ENCODE data around the gene DPYSL3.

GRCh38 chr5:147413266-147413665 lies 96.6 kb downstream of the DPYSL3 start:
- TF ChIP-seq CTCF (conservative IDR thresholded peaks at IDR 0.05; ENCODE audit: low read depth, low read length), result no peak
- TF ChIP-seq EZH2 (IDR thresholded peaks at IDR 0.05; ENCODE audit: borderline replicate concordance, low read depth, low read length, poor library complexity, severe bottlenecking), result no peak
